Measurements from ENCODE around the gene DHRS7B. TPM values are rescaled to one million over a fixed set of nuclear protein-coding genes. Genes with fewer than 3 reads are reported as not detected.

The DHRS7B gene
- total RNA-seq, 4 donors from 2014 or later: 24.0 to 30.3 (median 28.8) TPM

- intact Hi-C loops (cut with DNase I): no loop called here
- TF ChIP-seq POLR2A (IDR thresholded peaks at IDR 0.05; ENCODE audit: low read depth): no peak
- no peak for TF ChIP-seq EP300 (IDR thresholded peaks at IDR 0.05)
- TF ChIP-seq CTCF (IDR thresholded peaks at IDR 0.05): no peak
- no peak for TF ChIP-seq POLR2AphosphoS5 (IDR thresholded peaks at IDR 0.05)
- Histone ChIP-seq H3K27me3 (no peaks in the 10 kb centered on the region), H3K36me3 (peaks cover 15 to 34% (median 24%) of the 10 kb centered on the region in 4 donors), H3K4me1 (peaks cover 59 to 66% (median 63%) of the 10 kb centered on the region in 4 donors), H3K4me3 (no peak overlapping the region), H3K27ac (replicated peaks in 1 of 4) (no peak overlapping the region), H3K9me3 (no peaks in the 10 kb centered on the region)
- 70% methylated on average over 15 of the region's 15 CpGs for WGBS
- DNase-seq (ENCODE audit: extremely low spot score): no peak
Observed at GRCh38 chr17:21200590-21201297, 74.0 kb downstream of the DHRS7B start.

- H3K9me3 ChIP-seq: no peaks in the 10 kb centered on the region
- H3K4me3 ChIP-seq: no peak overlapping the region
- no peak for DNase-seq (ENCODE audit: extremely low spot score)
- WGBS: 31% methylated on average over 5 of the region's 5 CpGs
- H3K4me1 ChIP-seq: peaks cover 59 to 66% (median 63%) of the 10 kb centered on the region in 4 donors
- H3K36me3 ChIP-seq: peaks cover 15 to 29% (median 22%) of the 10 kb centered on the region in 4 donors
- intact Hi-C loops (cut with DNase I): no loop called here
- TF ChIP-seq POLR2A (IDR thresholded peaks at IDR 0.05; ENCODE audit: low read depth) (no peak), CTCF (IDR thresholded peaks at IDR 0.05) (no peak), EP300 (IDR thresholded peaks at IDR 0.05) (no peak), POLR2AphosphoS5 (IDR thresholded peaks at IDR 0.05) (no peak)
- H3K27ac ChIP-seq (replicated peaks in 1 of 4): no peak overlapping the region
- no peaks in the 10 kb centered on the region for H3K27me3 ChIP-seq
Observed at GRCh38 chr17:21201298-21201595, 74.5 kb downstream of the DHRS7B start.

- H3K9me3 ChIP-seq: no peaks in the 10 kb centered on the region
- intact Hi-C loops (cut with DNase I): no loop called here
- no peak for TF ChIP-seq CTCF (IDR thresholded peaks at IDR 0.05)
- no peak for TF ChIP-seq POLR2AphosphoS5 (IDR thresholded peaks at IDR 0.05)
- no peak for TF ChIP-seq EP300 (IDR thresholded peaks at IDR 0.05)
- no peak for TF ChIP-seq POLR2A (IDR thresholded peaks at IDR 0.05; ENCODE audit: low read depth)
- H3K36me3 ChIP-seq: peaks cover 15 to 22% (median 18%) of the 10 kb centered on the region in 4 donors
- H3K4me3 ChIP-seq: no peak overlapping the region
- DNase-seq (ENCODE audit: extremely low spot score): no peak
- WGBS: 100% methylated on average over 9 of the region's 11 CpGs
- peaks cover 59 to 70% (median 63%) of the 10 kb centered on the region in 4 donors for H3K4me1 ChIP-seq
- H3K27me3 ChIP-seq: no peaks in the 10 kb centered on the region
- H3K27ac ChIP-seq (replicated peaks in 1 of 4): no peak overlapping the region
Observed at GRCh38 chr17:21201874-21202273, 75.1 kb downstream of the DHRS7B start.

- Histone ChIP-seq H3K4me3 (no peak overlapping the region), H3K4me1 (peaks cover 61 to 70% (median 63%) of the 10 kb centered on the region in 4 donors), H3K27ac (replicated peaks in 1 of 4) (no peak overlapping the region), H3K36me3 (peaks cover 10 to 21% (median 12%) of the 10 kb centered on the region in 4 donors), H3K27me3 (no peaks in the 10 kb centered on the region), H3K9me3 (no peaks in the 10 kb centered on the region)
- WGBS: 87% methylated on average over 3 of the region's 12 CpGs
- DNase-seq (ENCODE audit: extremely low spot score): no peak
- TF ChIP-seq POLR2A (IDR thresholded peaks at IDR 0.05; ENCODE audit: low read depth) (no peak), POLR2AphosphoS5 (IDR thresholded peaks at IDR 0.05) (no peak), EP300 (IDR thresholded peaks at IDR 0.05) (no peak), CTCF (IDR thresholded peaks at IDR 0.05) (no peak)
- intact Hi-C loops (cut with DNase I): no loop called here
Observed at GRCh38 chr17:21202512-21202911, 75.7 kb downstream of the DHRS7B start.

- H3K4me1 ChIP-seq: peaks cover 72 to 82% (median 75%) of the 10 kb centered on the region in 4 donors
- 53% methylated on average over 4 of the region's 9 CpGs for WGBS
- no peaks in the 10 kb centered on the region for H3K27me3 ChIP-seq
- TF ChIP-seq CTCF (IDR thresholded peaks at IDR 0.05) (no peak), EP300 (IDR thresholded peaks at IDR 0.05) (no peak), POLR2A (IDR thresholded peaks at IDR 0.05; ENCODE audit: low read depth) (no peak), POLR2AphosphoS5 (IDR thresholded peaks at IDR 0.05) (no peak)
- no peak overlapping the region for H3K27ac ChIP-seq (replicated peaks in 1 of 4)
- intact Hi-C loops (cut with DNase I): no loop called here
- H3K36me3 ChIP-seq: peaks cover 0 to 30% (median 13%) of the 10 kb centered on the region in 4 donors
- no peak overlapping the region for H3K4me3 ChIP-seq
- H3K9me3 ChIP-seq: no peaks in the 10 kb centered on the region
- DNase-seq (ENCODE audit: extremely low spot score): no peak
Observed at GRCh38 chr17:21204935-21205334, 78.2 kb downstream of the DHRS7B start.

Measured in esophagus muscularis mucosa (tissue), 4 donors.